Activated T-cell treated with anti-CD3 and anti-CD28 coated beads, Interleukin-2, amount 50 U/mL, for 72 hours (primary cell): Measurements from ENCODE around the gene NFATC4. TPM values are rescaled to one million over a fixed set of nuclear protein-coding genes. Genes with fewer than 3 reads are reported as not detected.
A peak's percentile ranks its signal among the peaks of the same experiment; 100 is the strongest.

Experiments used
- ATAC-seq, 2 donors: fragments of 150-1000 bp; cut with Tn5 transposase; replicated peaks in 1 of 2; 2 replicates each; pipeline ENCODE4 v1.10.0; 2021; ENCODE audit warnings: moderate library complexity in 2 of 2, mild to moderate bottlenecking in 1 of 2
- DNase-seq, 2 donors: peaks; one replicate each; pipeline ENCODE4 v3.0.0; 2021 to 2022; ENCODE audit warnings: mixed read lengths in 1 of 2
- H3K27ac Mint-ChIP-seq: one replicate; pipeline ENCODE4 v1.8.0; 2022; ENCODE audit warnings: mild to moderate bottlenecking, moderate library complexity, mixed read lengths
- H3K27me3 Mint-ChIP-seq: one replicate; pipeline ENCODE4 v1.8.0; 2022; ENCODE audit warnings: low read depth, mixed read lengths
- H3K36me3 Mint-ChIP-seq, 2 donors: one replicate each; pipeline ENCODE4 v1.8.0; 2022; ENCODE audit warnings: mixed read lengths in 2 of 2, mild to moderate bottlenecking in 1 of 2; ENCODE audit not compliant: insufficient read depth in 2 of 2
- H3K4me1 Mint-ChIP-seq: one replicate; pipeline ENCODE4 v1.8.0; 2022; ENCODE audit warnings: low read depth, mixed read lengths
- H3K4me3 Mint-ChIP-seq, 2 donors: one replicate each; pipeline ENCODE4 v1.8.0; 2022; ENCODE audit warnings: mild to moderate bottlenecking in 2 of 2, mixed read lengths in 2 of 2, moderate library complexity in 2 of 2
- H3K9me3 Mint-ChIP-seq, 2 donors: one replicate each; pipeline ENCODE4 v1.8.0; 2022; ENCODE audit warnings: mixed read lengths in 2 of 2
- total RNA-seq, 2 donors: library from RNA; stranded (reverse); gene quantifications; one replicate each; pipeline ENCODE4 v1.2.3, GENCODE V29; 2022

The NFATC4 gene
- total RNA-seq, 2 donors from 2014 or later = 2.6 to 11.3 TPM

DNA sequence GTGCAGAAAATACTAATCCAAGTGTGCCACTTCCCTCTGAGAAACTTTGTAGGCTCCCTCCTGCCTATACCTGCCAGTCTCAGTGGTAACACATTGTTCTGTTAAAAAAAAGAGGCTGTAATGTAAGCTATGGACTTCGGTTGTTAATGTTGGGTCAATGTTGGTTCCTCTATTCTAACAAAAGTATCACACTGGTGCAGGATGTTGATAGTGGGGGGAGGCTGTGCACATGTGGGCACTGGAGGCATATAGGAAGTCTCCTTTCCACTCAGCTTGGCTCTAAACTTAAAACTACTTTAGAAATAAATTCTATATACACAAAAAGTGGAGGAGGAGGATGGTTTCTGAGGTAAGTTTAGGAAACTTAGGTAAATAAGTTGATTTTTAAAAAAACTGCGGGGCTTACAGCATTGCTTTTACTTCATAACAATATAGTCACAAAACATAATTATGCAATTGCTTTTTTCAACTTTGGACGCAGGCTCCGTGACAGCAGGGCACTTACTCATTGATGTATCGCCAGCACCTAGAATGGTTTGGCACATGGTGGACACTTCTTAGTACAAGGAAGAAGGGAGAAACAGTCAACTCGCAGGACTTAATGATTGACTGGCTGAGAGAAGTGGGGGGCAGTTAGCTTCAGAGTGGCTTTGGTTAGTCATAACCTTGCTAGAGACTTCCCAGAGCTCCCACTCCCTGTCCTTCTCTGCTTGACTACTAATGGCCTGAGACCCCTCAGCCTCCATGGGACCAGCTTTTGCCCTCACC is 22.9 kb downstream of the NFATC4 start:
- no peak for ATAC-seq
- no peak overlapping the region for H3K27ac Mint-ChIP-seq
- no peak overlapping the region for H3K4me3 Mint-ChIP-seq
- H3K9me3 Mint-ChIP-seq = no peaks in the 10 kb centered on the region
- H3K27me3 Mint-ChIP-seq = peaks cover 11% of the 10 kb centered on the region
- no peaks in the 10 kb centered on the region for H3K4me1 Mint-ChIP-seq
- DNase-seq = no peak
- H3K36me3 Mint-ChIP-seq = no peaks in the 10 kb centered on the region

DNA sequence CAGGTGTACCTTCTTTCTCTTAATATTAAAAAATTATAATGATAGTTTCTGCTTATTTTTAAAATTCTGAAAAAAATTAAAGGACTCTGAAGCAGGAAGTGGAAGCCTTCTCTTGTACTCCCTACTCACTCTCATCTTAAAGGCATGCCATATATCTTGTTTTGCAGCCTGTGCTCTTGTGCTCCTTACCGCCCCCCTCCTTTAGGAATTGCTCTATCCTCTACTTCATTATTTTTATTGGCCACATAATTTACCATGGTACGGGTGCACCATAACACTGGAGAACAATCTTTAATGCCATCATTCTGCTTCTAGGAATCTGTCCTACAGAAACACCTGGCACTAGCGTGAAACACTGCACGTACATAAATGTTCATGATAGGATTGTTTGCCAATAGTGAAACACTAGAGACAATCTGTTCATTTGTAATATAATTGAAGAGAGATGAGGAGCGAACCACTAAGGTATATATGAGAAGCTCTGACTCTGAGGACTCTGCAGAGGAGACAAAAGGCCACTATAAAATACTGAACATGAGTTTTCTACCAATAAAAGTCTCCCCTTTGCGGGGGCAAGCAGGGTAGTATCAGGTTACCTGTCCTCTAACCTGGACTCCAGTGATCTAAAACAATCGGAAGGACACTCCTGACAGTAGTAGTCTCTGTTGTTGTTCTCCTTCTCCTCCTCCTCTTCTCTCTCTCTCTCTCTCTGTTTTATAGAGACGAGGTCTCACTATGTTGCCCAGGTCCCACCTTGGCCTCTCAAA is 24.5 kb downstream of the NFATC4 start:
- Mint-ChIP-seq H3K4me1 (no peaks in the 10 kb centered on the region), H3K27me3 (peaks cover 11% of the 10 kb centered on the region), H3K27ac (no peak overlapping the region), H3K36me3 (no peaks in the 10 kb centered on the region), H3K4me3 (no peak overlapping the region), H3K9me3 (no peaks in the 10 kb centered on the region)
- no peak for ATAC-seq
- no peak for DNase-seq

DNA sequence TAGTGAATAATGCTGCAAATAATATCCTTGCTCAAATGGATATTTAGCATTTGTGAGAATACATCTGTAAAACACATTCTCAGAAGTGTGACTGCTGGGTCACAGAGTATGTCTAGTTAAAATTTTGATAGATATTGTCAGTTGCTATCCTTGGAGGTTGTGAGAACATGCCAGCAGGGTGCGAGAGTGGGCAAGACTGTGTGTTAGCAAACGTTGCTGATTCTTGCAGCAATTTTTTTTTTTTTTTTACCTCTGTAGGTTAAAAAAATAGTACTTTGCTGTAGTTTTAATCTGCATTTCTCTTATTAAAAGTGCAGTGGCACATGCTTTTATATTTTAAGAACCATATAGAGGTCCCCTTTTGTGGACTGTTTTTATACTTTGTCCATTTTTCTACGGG is 26.3 kb downstream of the NFATC4 start:
- Mint-ChIP-seq H3K27me3 (peaks cover 12% of the 10 kb centered on the region), H3K4me1 (peaks cover 1% of the 10 kb centered on the region), H3K9me3 (no peaks in the 10 kb centered on the region), H3K27ac (no peak overlapping the region), H3K4me3 (no peak overlapping the region), H3K36me3 (no peaks in the 10 kb centered on the region)
- ATAC-seq (no peak), DNase-seq (no peak)

DNA sequence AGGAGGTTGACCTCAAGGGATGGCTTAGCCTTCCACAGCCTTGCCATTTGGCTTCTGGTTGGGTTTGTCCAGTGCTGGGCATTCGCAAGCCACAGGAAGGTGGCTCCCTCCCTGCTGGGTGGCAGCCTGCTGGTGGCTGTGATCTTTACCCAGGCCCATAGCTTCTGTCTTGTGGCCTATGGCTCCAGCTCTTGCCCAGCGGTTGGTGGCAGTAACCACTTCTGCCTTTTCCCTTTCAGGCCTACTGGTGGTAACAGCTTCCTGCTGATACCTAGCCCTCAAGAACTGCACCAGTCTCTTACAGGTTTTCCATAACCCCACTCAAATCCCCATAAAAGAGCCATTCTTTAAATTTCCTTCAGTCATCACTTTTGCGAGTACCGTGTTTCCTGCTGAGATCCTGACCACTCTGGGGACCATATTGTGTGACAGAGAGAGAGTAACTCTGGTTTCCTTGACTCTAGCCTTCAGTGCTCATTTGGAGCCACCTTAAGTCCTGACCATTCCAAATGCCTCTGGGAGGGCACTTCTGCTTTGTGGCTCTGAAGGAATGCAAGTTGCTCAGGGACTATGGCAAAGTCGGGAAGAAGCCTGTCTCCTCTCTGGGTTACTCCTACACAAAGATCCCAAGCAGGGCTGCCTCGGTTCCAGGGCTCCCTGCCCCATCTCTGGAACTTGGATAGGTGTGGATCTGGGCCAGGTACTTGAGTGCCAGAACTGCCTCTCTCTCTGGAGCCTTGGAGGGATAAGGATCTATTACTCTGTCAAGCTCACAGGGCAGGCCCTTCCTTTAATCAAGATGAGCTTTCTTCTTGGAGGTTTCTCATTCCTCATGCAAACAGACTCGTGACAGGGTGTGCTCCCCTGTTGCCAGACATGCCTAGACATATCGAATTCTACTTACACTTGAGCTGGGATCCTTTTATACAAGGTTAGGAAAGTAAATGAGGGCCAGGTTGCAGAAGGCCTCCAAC is 27.9 kb downstream of the NFATC4 start:
- DNase-seq (no peak), ATAC-seq (no peak)
- peaks cover 7% of the 10 kb centered on the region for H3K4me1 Mint-ChIP-seq
- H3K4me3 Mint-ChIP-seq = no peak overlapping the region
- no peaks in the 10 kb centered on the region for H3K36me3 Mint-ChIP-seq
- no peaks in the 10 kb centered on the region for H3K9me3 Mint-ChIP-seq
- H3K27ac Mint-ChIP-seq = no peak overlapping the region
- peaks cover 14% of the 10 kb centered on the region for H3K27me3 Mint-ChIP-seq

DNA sequence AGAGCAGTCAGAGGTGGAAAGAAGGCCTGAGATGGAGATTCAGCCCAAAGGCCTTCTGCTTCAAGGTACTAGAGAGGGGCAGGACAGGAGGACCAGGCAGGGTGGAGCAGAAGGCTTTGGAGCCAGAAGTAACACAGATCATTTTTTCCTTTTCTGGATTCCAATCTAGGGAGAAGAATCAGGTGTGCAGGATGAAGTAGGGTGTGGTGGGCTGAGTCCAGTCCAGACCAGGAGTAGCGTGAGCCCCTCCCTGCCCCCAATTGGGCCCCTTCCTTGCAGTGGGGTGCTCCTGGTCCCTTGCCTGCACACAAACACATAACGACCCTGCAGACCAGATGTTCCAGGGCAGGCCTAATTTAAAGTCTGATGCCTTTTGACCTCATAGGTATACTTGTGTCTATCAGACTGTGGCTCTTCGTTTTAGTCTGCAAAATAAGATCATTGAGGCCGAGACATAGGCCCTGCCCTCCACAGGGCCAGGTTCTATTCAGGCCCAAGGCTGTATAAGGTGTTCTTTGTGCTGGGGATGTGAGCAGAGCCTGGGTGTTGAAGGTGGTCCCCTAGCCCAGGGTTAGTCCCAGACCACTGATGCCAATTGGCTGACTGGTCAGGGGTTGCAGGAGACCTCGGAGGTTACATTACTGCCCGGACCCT is 29.8 kb downstream of the NFATC4 start:
- no peak for ATAC-seq
- Mint-ChIP-seq H3K4me1 (peaks cover 7% of the 10 kb centered on the region), H3K27me3 (peaks cover 6% of the 10 kb centered on the region), H3K27ac (no peak overlapping the region), H3K9me3 (no peaks in the 10 kb centered on the region), H3K36me3 (no peaks in the 10 kb centered on the region), H3K4me3 (no peak overlapping the region)
- no peak for DNase-seq

DNA sequence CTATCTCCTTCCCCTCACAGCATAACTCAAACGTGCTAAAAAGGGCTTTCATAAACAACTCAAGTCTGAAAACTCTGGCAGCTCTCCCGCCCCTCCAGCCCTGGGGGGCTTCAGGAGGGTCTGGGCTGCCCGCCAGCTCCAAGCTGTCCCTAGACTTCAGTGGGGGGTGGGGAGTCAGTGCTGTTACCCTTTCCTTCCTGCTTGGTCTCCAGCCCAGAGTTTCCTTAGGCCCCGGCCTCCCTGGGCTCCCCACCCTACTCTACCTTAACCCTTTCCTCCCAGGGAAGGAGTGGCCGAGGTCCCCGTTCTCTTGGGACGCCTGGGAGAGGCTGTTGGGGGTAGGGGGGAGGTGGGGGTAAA is 30.3 kb downstream of the NFATC4 start:
- ATAC-seq (no peak), DNase-seq (no peak)
- Mint-ChIP-seq H3K4me3 (no peak overlapping the region), H3K36me3 (no peaks in the 10 kb centered on the region), H3K4me1 (peaks cover 7% of the 10 kb centered on the region), H3K9me3 (no peaks in the 10 kb centered on the region), H3K27ac (no peak overlapping the region), H3K27me3 (peaks cover 6% of the 10 kb centered on the region)

DNA sequence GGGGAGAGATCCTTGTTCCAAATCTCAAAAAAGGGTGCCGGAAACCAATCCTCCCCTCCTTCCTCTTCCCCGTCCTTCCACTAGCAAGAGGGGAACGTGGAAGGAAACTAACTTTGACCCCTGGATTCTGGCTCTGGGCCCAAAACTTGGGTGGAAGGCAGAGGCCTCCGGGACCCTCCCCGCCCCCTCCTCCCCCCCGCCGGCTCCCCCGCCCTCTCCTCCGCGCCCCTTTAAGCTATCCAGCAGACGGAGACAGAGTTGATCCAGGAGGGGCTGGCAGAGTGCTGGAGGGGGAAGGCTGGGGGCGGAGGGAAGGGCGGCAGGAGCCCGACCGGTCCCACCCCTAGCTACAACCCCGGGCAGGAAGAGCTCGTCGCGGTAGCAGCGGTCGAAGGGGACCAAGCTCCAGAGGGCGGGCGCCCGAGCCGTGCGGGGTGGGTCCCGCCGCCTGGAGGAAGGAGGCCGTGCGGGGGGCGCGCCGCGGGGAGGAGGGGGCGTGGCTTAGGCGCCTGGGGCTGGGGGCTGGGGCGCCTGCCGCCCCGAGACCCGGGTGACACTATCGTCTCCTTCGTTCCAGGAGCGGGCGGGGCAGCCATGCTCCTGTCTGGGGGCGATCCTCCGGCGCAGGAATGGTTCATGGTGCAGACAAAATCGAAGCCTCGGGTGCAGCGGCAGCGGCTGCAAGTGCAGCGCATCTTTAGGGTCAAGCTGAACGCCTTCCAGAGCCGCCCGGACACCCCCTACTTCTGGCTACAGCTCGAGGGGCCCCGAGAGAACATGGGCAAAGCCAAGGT is 30.9 kb downstream of the NFATC4 start, which contains the start of gene NYNRIN:
Gene NYNRIN (plus strand): TSS at position 351 of the 794 bp plus-strand sequence. CDS start 244 bp downstream, at position 595.
- peaks cover 6% of the 10 kb centered on the region for H3K27me3 Mint-ChIP-seq
- peaks cover 7% of the 10 kb centered on the region for H3K4me1 Mint-ChIP-seq
- ATAC-seq = peak; percentile 84 to 92
- H3K36me3 Mint-ChIP-seq = no peaks in the 10 kb centered on the region
- no peaks in the 10 kb centered on the region for H3K9me3 Mint-ChIP-seq
- peak within 1 kb of the TSS; percentile 59 to 72 for H3K4me3 Mint-ChIP-seq
- no peak within 1 kb of the TSS for H3K27ac Mint-ChIP-seq
- peak; percentile 30 to 49 for DNase-seq

DNA sequence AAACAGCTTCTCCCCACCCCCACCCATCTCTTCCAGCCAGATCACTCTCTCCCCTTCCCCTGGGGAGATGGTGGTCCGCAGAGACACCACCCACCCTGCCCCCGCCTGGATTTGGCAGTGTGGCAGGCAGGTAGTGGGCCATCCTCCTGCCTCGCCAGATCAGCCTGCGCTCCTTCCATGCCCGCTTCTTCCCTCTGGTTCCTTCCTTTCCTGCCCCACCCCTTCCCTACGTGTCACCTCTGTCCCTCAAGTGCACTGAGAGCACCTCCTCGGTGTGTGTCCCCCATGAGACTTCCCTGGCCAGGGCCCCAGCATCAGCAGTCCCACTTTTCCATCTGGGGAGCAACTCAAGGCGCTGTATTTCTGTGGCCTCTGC is 31.5 kb downstream of the NFATC4 start:
- ATAC-seq (peak in 1 of 2 donors; percentile 10), DNase-seq (no peak)
- no peaks in the 10 kb centered on the region for H3K36me3 Mint-ChIP-seq
- H3K4me1 Mint-ChIP-seq = peaks cover 7% of the 10 kb centered on the region
- H3K27ac Mint-ChIP-seq = no peak overlapping the region
- peak overlapping the region; percentile 59 to 72 for H3K4me3 Mint-ChIP-seq
- peaks cover 6% of the 10 kb centered on the region for H3K27me3 Mint-ChIP-seq
- H3K9me3 Mint-ChIP-seq = no peaks in the 10 kb centered on the region

DNA sequence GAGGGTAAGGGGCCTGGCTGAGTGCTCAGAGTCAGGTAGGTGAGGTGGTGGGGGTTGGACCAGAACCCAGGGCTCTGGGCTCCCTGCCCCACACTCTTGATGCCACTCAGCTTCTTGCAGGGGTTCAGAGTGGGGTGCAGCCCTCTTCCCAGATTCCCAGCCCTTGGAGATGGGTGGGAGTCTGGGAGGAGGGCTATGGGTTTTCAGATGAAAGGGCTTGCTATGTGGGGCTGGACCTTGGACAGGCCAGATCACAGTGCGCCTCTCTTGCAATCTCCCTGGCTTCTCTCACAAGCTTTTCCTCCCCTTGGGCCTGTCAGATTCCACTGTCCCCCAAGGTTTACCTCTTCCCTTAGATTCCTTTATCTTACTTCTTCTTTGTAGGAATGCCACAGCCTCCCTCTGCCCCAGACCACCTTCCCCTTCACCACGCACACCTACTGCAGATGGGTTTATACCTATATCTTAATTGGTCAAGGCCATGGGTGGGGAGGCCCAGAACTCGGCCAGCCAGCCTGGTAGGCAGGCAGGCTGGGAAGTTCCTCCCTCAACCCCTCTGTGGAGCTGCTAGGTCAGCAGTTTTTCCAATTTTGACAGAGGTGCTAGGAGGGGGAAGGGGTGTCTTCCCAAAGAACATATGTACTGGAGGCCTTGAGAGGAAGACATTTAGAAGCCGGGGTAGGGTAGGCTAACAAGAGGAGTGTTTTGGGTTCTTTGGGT is 32.2 kb downstream of the NFATC4 start:
- no peaks in the 10 kb centered on the region for H3K9me3 Mint-ChIP-seq
- H3K36me3 Mint-ChIP-seq = no peaks in the 10 kb centered on the region
- H3K4me3 Mint-ChIP-seq = peak overlapping the region; percentile 59 to 72
- peaks cover 6% of the 10 kb centered on the region for H3K27me3 Mint-ChIP-seq
- DNase-seq = no peak
- no peak overlapping the region for H3K27ac Mint-ChIP-seq
- no peak for ATAC-seq
- H3K4me1 Mint-ChIP-seq = peaks cover 7% of the 10 kb centered on the region

DNA sequence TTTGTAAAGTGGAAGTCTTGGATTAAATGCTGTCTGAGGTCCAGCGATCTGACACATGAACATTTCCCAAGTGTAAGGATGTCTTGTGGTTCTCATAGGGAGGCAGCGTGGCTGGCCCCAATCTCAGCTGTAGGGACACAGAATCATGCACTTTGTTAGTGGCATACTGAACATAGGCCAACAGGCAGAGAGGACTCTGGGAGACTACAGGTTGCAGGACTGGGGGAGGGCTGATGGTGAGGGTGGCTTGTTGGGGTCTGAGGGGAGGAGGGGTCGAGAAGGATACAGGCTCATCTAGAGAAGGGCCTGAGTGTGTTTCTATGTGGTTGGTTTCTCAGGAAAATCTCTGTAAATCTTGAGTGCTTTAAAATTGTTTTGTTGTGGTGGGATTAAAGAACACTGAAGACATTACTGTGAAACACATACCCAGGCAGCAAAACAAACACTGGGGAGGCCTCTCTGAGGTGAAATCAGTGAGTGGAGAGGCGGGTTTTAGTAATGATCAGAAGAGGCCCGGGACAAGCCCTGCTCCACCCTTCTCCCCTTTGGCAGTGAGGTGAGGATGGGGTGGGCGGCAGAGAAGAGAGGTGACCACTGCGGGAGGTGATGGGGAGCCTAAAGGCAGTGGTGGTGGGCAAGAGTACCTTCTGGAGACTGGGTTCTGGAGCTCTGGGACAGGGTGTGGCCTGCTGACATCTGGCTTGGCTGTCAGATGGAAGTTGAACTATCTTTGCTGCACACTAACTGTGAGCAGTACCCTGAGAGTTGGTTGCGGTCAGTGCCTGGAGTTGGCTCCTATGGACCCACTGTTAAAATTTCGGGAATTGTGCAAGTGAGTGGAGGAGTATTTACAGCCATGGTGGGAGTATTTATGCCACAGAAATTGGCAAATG is 34.1 kb downstream of the NFATC4 start:
- no peak for ATAC-seq

More for the DNA sequence above, 34.1 kb downstream of the NFATC4 start:
- Mint-ChIP-seq H3K9me3 (no peaks in the 10 kb centered on the region), H3K36me3 (no peaks in the 10 kb centered on the region), H3K4me3 (no peak overlapping the region), H3K4me1 (peaks cover 7% of the 10 kb centered on the region), H3K27me3 (peaks cover 6% of the 10 kb centered on the region), H3K27ac (no peak overlapping the region)
- no peak for DNase-seq
